Fibroblast of peridontal ligament (primary cell): ENCODE measurements around the gene NKX6-1.

Experiments used
- DNase-seq: peaks from one replicate; pipeline ENCODE4 v3.0.0-alpha.2; 2010; ENCODE audit errors: extremely low read depth

The NKX6-1 gene

DNA sequence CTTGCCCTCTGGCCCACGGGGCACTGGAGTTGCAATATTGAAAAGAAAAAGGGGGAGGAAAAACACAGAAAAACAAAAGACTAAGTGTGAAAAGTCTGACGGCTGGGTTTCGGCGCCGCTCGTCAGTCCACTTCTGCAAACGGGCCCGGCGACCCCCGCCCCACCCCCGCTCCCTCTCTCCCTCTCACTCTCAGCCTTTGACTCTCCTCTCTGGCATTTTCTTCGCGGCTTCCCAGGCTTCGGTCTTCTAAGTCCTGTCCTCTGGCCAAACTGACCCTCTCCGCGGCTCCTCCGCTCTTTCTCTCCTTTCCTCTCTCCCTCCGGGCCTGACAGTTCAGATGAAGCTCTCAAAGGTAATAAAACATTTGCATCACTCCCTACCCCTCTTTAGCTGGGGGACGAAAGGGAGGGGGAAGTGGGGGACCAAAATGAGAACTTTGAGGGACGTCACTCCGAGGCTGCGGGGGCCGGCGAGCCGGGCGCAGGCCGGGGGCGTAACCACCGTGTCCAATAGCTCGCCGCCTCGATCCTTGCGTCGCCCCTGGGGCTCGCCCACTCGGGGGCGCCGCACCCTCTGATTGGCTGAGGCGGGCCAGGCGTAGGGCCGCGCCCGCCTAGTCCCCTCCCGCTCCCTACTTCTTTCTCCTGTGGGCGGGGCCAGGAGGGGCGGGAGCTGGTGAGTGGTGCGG lies at the start of gene NKX6-1:
Gene NKX6-1 (minus strand): TSS at position 358 of the 689 bp plus-strand sequence. CDS start 1,064 bp downstream, outside the sequence.
- DNase-seq: peak; percentile 53

DNA sequence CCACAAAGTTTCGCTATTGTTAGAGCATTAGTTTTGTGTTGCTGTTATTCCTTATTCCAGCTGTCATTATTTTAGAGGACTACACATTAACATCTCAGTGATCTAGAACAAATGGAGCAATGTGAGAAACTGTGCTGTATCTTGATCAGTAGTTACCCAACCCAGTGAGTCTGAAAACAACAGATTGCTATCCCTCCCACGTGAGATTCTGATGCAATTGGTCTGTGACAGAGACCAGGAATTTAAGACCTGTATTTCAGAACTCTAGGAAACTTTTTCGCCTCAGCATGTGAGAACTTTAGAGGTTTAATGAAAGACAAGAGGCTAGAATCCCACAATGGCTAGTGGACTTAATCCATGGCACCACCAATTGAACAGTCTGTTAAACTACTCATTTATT lies 48.1 kb upstream of the NKX6-1 start:
- DNase-seq: no peak

DNA sequence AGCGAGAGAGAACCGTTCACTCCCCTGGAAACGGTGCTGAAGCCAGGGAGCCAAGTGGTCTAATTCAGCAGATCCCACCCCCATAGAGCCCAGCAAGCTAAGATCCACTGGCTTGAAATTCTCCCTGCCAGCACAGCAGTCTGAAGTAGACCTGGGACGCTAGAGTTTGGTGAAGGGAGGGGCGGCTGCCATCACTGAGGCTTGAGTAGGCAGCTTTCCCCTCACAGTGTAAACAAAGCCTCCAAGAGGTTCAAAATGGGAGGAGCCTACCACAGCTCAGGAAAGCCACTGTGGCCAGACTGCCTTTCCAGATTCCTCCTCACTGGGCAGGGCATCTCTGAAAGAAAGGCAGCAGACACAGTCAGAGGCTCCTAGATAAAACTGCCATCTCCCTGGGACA lies 46.0 kb upstream of the NKX6-1 start:
- DNase-seq: no peak

DNA sequence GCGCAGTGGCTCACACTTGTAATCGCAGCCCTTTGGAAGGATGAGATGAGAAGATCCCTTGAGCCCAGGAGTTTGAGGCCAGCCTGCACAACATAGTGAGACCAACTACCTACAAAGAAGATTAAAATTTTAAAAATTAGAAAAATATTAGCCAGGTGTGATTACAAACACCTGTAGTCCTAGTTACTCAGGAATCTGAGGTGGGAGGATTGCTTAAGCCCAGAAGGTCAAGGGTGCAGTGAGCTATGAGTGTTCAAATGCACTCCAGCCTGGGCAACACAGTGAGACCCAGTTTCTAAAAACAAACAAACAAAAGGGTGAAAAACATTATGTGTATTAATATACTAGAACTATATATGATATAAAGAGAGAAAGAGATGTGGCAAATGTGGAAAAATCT lies 36.8 kb upstream of the NKX6-1 start:
- no peak for DNase-seq

DNA sequence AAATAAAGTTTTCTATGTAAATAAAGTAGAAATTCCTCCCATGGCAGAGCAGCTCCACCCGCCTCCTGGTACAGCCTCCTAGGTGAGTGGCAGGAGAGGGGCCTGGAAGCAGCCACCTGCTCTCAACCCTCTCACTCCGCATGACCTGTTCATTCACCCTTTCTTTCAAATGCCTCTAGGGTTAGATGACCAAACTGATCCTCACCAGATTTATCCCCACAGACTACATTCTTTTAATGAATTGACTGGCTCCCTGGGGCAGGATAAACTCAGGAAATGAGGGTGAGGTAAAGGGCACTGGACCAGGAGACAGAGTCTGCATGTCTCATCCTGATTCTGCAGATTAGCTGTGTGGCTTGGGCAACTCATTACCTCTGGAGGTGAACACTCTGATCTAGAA lies 32.6 kb upstream of the NKX6-1 start:
- DNase-seq: no peak

DNA sequence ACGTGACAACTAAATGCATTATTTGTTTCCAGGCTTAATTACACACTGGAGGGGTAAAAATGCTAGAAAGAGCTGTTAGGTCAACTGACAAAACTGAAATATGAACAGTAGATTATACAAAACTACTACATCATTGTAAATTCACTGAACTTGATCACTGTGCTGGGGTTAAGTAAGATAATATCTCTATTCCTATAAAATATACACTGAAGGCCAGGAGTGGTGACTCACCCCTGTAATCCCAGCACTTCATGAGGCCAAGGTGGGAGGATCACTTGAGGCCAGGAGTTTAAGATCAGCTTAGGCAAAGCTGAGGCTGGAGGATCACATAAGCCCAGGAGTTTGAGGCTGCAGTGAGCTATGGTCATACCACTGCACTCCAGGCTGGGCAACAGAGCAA lies 31.8 kb upstream of the NKX6-1 start:
- DNase-seq: peak; percentile 21

DNA sequence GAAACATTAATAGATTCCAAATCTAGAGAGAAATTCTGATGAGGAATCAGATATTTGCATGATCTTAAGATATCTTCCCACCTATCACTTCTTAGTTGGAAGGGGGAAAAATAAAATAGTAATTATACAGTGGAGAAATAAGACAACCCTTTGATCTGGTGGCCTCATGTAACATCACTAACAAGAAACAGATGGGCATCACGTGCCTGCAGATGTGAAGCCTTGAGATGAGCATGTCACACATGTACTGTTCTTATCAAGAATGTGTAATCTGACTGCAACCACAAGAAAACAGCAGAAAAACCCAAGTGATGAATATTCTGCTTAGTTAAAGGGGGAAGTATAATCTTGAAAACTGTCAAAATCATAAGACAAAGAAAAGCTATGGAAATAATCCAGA lies 31.4 kb upstream of the NKX6-1 start:
- peak; percentile 22 for DNase-seq

DNA sequence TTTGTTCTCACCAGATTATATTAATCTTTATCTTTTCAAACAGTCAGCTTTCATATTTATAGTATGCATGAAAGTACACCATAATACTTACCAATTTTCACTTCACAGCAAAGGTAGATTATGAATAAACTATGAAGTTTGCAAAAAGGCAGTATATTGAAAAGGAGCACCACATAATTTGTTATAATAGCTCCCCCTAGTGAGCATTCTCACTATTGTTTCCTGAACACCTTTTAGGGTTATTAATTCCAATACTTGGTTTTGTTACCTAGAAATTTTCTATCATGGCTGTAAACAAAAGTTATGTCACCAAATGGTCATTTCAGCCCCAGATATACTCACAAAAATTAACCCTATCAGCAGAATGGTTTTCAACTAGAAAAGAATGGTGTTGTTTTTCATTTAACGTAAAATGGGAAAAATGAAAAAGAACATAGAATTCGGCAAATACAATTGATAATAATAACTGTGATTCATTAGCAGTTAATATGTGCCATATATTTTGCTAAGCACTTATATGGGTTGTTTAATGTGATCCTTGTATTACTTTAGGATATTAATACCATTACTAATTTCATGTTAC lies 30.2 kb upstream of the NKX6-1 start:
- DNase-seq: peak; percentile 36

DNA sequence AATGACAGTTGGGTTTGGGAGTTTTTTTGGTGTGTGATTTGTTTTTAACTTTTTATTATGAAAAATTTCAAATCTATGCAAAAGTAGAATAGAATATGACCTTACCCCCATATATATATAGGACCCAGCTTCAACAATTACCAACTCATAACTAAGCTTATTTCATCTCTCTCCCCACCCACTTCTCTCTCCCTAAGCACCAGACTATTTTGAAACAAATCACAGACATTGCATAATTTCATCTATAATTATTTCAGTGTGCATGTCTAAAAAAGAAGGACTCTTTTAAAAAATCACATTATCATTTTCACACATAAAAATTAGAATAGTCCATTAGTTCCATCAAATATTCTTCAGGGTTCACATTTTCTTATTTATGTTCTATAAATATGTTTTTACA lies 28.3 kb upstream of the NKX6-1 start:
- no peak for DNase-seq

DNA sequence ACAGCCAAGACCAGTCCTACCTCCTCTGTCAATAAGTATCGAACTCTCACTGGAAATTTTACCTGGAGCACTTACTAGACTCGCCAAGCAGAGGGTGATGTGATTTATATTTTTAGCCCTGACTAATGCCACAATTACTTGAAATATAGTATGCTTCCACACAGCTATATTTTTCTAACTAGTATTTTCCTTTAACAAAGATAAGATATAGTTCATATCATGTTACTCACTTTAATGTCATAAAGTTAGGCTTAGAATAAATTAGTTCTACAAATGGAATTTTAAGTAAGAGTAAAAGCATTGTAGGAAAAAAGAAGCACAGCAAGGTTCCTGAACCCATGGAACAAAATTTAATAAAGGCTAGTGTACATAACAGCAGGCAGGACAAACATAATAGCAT lies 16.0 kb upstream of the NKX6-1 start:
- DNase-seq: no peak

DNA sequence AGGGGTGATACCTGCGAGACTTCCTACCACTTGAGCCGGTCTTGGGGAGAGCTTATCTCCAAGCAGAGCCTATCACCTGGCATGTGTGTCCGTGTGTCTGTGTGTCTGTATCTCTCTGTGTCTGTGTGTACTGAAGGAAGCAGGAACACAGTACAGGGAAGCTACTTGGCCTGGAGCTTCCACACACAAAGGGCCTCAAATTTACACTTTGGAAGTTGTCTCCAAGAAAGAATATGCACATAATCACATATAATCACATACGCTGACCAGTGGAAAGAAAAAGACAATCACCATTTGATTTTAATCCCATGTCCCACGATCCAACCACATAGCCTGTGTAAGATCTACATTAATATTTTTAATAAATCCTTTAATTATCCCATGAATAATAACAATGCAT lies 13.2 kb upstream of the NKX6-1 start:
- no peak for DNase-seq

DNA sequence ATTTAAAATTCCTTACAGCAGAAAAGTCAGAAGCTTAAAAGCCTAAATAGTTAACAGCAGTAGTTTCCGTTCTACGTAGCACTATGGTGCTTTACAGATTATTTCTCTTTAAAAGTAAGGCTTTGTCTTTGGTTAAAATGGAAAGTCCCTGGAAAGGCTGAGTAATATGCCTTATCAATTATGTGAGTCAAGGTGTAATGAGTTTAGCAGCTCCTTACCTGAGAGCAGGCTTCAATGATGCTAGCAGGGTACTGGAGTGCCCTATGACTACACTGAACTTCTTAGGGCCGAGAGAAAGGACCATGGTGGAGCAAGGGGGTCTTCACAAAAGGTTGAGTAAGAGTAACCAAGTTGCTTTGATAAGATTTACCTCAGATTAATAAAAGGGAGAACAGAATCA lies 12.6 kb upstream of the NKX6-1 start:
- DNase-seq: no peak

DNA sequence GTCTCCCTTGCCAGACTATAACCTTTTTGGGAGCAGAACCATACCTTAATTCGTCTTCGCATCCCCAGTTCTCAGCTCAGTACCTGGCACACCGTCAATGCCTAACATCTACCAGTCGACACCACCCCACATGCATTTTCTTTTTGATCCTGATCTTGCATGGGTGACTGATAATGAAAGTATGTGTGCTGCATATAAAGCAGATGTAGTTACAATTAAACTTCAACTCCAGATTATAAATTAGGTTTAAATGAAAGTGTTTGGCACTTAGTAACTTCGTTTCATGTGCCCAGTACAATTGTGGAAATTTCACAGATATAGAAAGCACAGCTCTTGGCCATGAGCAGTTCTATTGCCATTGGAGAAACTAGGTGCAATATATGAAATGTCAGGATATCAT lies 8.8 kb upstream of the NKX6-1 start:
- no peak for DNase-seq

DNA sequence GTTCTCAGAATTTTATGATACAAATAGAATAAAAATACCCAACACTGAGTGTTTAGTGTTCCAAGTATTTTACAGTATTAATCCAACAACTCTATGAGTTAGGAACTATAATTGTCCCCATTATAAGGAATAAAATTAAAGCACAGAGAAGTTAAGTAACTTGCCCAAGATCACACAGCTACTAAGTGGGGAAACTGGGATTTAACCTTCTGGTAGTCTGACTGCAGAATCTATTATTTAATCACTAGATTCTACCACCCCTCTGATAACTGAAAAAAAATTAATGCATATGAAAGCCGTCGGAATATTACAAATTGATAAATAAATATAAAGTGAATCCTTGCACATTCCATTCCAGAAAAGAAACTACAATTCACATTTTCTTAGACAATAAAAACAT lies 5.7 kb upstream of the NKX6-1 start:
- no peak for DNase-seq

DNA sequence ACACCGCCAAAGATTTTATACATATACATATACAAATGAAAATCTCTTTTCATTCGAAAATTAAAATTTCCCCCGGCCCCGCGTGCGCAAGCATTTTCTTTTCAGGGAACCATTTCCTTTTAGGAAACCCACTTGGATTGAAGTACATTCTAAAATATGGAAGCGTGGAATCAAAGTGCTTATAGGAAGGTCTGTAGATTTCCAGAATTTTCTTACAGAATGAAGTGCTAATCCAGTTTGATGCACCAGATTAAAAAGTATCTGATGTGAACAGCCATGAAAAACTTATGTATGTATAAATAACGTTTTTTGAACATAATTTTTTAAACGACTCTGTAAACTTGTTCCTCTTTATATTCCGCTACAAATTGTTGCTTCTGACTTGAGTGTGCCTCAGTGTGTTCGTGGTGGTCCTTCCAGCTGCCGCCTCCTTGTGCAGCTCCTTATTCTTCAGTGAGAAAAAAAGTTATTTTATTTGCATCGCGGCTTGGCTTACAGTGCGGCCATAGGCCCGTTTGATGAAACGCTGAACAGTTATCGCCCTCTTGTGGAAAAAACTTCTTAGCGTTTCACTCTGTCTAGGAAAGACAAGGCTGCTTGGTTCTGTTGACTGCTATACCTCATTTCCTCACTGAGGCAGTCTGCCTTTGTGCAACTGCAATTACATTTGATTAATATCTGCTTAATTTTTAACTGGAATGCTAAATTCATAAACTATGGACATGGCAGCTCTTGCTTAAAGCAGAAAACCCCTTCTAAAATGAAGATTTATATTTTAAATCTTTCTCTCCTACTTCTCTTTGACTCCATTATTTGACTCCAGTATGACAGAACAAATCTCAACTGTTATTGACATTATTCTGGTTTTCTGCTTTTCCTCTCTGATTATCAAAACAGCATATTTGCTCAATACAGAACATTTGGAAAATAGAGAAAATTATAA lies 4.7 kb upstream of the NKX6-1 start:
- peak; percentile 78 for DNase-seq

DNA sequence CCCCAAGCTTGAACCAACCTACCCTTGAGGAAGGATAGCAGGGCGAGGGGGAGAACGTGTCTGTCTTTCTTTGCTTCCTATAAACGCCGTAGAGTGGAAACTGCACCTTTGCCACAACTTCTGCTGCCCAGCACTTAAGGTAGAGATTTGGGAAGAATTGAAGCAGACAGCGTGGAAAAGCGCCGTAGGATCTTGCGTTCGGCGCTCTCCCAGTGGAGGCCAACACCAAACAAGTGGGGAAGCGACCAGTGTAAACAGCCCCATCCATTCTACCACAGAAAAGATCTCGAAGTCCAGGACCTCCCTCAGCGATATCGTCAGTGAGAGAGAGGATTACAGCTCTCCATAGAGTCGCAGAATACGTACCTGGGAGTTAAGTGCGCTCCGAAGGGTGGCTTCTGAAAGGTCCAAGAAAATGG lies 3.9 kb upstream of the NKX6-1 start:
- DNase-seq: no peak

DNA sequence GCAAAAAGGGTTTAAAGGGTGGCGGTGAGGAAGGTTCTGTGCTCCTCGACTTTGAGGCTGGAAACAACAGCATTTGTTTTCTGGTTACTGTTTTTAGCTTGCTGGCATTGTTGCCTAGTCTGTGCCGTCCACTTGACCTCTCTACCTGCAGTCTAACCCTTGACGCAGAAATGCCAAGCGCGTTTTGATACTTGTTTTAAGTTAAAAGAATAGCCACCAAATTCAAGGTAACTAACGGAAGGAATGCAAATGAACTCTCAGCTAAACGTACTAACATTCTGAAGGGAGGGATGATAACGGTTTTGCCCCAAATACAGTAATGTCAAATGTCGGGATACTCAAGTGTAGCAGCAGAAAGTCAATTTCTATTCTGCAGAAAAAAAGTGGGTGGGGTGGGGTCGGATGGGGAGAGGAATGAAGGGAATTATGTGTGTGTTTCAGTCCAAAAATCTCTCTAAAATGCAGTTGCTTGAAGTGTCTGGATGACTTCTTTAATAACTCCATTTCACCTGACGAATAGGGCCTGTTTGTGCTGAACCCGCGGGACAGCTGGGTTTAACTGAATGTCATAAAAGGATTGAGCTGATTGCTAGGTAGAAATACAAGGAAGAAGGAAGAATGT lies 3.4 kb upstream of the NKX6-1 start:
- no peak for DNase-seq

DNA sequence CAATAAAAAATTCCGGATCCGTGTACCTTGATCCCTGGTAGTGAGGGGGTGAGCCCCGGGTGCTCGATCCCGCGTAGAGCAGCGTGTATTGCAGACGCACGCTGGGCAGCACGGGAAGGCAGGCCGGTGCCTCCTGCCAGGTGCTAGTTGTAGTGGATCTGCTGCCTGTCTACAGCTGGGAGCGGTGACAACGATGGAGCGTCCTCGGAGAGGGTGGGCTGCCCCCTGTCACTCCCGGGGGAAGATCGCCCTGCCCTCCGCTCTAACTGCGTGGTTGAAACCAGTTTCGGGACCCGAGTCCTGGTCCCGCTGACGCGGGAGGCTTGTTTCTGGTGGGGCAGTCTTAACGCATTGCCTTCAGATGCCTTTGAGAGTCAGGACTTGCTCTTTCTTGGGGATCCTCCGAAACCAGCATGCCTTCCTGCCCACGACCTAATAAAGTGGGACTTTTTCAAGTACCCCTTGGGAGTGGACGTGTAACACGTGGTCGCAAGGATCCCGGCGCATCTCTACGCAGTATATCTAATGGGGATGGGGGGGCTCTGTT lies 2.7 kb upstream of the NKX6-1 start:
- no peak for DNase-seq

DNA sequence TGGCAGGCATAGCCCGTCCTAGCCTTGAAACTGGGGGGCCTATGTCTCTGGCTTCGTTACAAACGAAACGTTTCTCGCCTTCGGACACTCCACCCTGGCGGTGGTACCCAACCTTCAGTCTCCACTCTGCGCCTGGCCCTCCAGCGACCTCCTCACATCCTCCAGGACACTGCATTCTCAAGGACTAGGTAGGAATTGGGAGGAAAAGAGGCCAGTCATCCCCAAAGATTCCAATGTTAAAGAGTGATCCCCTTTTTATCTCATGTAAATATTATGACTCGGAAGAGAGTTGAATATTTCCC lies 2.1 kb upstream of the NKX6-1 start:
- DNase-seq: no peak

DNA sequence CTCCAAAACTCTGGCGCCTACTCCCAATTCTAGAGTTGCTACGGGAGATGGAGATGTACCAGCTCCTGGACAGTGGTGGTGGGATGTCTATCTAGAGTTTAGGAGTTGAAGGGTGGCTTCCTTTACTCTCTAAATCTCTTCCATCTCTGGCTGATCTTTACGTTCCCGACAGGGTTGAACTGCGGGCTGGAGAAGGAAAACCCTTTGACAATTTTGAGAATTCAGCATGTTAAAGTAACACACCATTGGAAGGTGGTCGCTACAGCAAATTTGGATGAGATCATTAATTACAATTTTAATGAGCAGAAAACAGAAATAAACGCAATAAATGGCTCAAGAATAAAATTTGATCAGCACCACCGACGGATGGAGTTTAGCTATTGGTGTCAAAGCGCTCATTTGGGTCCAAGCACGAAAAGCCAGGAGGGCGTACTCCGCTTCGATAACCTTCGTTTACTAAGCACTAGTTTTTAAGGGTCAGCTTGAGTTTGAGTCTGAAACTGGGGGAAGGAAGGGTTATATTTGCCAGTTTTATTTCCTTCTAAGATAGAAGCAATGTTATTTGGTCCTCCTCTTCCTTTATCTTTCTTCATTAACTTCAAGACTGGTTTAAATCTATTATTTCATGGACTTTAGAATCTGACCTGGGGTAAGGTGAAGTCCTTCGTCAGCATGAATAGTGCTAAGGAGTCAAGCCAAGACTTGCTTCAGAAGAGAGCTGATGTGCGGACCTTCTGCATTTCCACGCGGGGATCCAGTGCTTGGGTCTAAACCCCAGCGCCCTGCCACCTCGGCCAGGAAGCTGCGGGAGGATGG lies 1.5 kb upstream of the NKX6-1 start:
- no peak for DNase-seq

DNA sequence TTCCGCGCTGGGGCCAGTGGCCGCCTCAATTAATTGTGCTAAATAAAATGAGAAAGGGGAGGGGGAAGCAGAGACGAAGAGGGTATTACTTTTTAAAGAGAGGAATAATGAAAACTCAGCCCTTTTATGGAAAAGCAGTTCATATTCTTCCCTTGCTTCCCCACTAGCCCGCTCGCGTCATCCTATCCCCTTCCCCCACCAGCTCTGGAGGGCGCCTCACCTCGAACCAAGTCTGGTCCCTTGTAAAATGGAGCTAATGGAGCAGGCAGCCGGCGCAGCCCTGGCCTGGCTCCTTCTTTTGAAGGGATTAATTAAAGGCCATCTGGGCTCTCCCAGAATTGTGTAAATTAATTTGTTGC lies 511 bp upstream of the NKX6-1 start:
- no peak for DNase-seq
